ENCODE measurements around the gene GPC6.

Gene GPC6

DNA sequence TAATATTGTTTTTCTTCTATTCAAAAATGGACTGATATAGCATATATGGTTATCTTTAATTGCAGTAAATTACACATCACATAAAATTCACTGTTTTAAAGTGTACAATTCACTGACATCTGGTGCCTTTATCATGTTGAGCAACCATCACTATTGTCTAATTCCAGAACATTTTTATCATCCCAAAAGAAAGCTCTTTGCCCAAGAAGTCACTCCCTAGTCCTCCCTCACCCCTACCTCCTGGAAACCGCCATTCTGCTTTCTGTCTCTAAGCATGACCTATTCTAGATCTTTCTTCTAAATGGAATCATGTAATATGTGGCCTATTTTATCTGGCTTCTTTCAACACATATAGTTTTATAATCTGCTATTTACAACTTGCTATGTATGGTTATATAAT is 727.2 kb downstream of the GPC6 start:
- peaks cover 4% of the 10 kb centered on the region for H3K4me1 Mint-ChIP-seq
- H3K4me3 Mint-ChIP-seq, result no peak overlapping the region
- no peak overlapping the region for H3K27ac Mint-ChIP-seq
- no peaks in the 10 kb centered on the region for H3K27me3 Mint-ChIP-seq (ENCODE audit: low read depth)
- TF ChIP-seq, protein P1, sequence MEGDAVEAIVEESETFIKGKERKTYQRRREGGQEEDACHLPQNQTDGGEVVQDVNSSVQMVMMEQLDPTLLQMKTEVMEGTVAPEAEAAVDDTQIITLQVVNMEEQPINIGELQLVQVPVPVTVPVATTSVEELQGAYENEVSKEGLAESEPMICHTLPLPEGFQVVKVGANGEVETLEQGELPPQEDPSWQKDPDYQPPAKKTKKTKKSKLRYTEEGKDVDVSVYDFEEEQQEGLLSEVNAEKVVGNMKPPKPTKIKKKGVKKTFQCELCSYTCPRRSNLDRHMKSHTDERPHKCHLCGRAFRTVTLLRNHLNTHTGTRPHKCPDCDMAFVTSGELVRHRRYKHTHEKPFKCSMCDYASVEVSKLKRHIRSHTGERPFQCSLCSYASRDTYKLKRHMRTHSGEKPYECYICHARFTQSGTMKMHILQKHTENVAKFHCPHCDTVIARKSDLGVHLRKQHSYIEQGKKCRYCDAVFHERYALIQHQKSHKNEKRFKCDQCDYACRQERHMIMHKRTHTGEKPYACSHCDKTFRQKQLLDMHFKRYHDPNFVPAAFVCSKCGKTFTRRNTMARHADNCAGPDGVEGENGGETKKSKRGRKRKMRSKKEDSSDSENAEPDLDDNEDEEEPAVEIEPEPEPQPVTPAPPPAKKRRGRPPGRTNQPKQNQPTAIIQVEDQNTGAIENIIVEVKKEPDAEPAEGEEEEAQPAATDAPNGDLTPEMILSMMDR (IDR thresholded peaks at IDR 0.05; ENCODE audit: unreplicated experiment in 3 of 3), result no peak
- peaks cover 3% of the 10 kb centered on the region for H3K9me3 Mint-ChIP-seq
- H3K36me3 Mint-ChIP-seq (ENCODE audit: low read depth), result no peaks in the 10 kb centered on the region

GRCh38 chr13:93955904-93956303 is 729.3 kb downstream of the GPC6 start:
- peaks cover 4% of the 10 kb centered on the region for H3K36me3 Mint-ChIP-seq (ENCODE audit: low read depth)
- no peaks in the 10 kb centered on the region for H3K27me3 Mint-ChIP-seq (ENCODE audit: low read depth)
- TF ChIP-seq, protein P1 (IDR thresholded peaks at IDR 0.05; ENCODE audit: unreplicated experiment in 3 of 3), result no peak
- H3K9me3 Mint-ChIP-seq, result peaks cover 10% of the 10 kb centered on the region
- no peak overlapping the region for H3K27ac Mint-ChIP-seq
- no peak overlapping the region for H3K4me3 Mint-ChIP-seq
- peaks cover 4% of the 10 kb centered on the region for H3K4me1 Mint-ChIP-seq

- TF ChIP-seq, protein P1 (IDR thresholded peaks at IDR 0.05; ENCODE audit: unreplicated experiment in 3 of 3), result no peak
- peaks cover 10% of the 10 kb centered on the region for H3K9me3 Mint-ChIP-seq
- peaks cover 4% of the 10 kb centered on the region for H3K4me1 Mint-ChIP-seq
- no peaks in the 10 kb centered on the region for H3K27me3 Mint-ChIP-seq (ENCODE audit: low read depth)
- no peak overlapping the region for H3K27ac Mint-ChIP-seq
- H3K36me3 Mint-ChIP-seq (ENCODE audit: low read depth), result peaks cover 4% of the 10 kb centered on the region
- H3K4me3 Mint-ChIP-seq, result no peak overlapping the region
Observed at GRCh38 chr13:93956426-93956825, 729.8 kb downstream of the GPC6 start.

DNA sequence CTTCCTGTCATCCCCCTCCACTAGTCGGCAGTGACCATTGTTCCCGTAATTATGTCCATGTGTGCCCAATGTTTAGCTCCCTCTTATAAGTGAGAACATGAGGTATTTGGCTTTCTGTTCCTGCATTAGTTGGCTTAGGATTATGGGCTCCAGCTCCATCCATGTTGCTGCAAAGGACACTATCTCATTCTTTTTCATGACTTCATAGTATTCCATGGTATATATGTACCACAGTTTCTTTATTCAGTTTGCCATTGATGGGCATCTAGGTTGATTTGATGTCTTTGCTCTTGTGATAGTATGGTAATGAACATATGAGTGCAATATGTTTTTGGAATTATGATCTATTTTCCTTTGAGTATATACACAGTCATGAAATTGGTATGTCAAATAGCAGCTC is 730.8 kb downstream of the GPC6 start:
- H3K4me1 Mint-ChIP-seq, result peaks cover 4% of the 10 kb centered on the region
- peaks cover 10% of the 10 kb centered on the region for H3K9me3 Mint-ChIP-seq
- no peak overlapping the region for H3K4me3 Mint-ChIP-seq
- H3K27me3 Mint-ChIP-seq (ENCODE audit: low read depth), result no peaks in the 10 kb centered on the region
- peaks cover 4% of the 10 kb centered on the region for H3K36me3 Mint-ChIP-seq (ENCODE audit: low read depth)
- TF ChIP-seq, protein P1 (IDR thresholded peaks at IDR 0.05; ENCODE audit: unreplicated experiment in 3 of 3), result no peak
- H3K27ac Mint-ChIP-seq, result no peak overlapping the region

DNA sequence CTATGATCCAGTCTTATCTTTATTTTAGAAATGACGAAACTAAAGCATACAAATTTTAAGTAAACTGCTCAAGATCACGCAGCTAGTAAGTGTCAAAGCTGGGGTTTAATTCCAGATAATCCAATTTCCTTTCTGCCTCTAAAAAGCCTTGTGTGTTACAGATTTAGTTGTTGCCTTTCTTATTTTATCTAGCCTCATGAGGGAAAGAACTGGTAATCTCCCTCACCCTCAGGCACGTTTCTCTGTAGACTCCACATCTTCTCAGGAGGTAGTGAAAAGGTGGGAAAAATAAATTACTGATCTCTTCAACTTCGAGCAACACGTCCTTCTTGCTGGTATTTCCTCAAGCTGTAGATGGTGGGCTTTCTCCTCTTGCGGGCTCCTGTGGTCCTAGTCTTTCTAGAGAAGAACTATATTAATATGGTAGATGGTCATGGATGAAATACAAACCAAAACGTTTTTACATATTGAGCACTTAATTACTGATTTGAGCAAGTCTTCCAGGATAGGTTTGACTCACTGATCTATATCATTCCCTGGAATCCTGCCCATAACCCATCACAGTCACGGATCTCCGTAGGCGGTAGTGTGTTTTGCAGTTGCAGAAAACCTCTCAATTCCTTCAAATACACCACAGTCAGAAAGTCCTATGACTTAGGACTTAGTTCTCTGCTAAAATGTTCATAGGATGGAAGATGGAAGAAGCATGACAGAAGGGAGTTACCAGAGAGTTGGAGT is 733.4 kb downstream of the GPC6 start:
- peaks cover 4% of the 10 kb centered on the region for H3K36me3 Mint-ChIP-seq (ENCODE audit: low read depth)
- H3K27me3 Mint-ChIP-seq (ENCODE audit: low read depth), result no peaks in the 10 kb centered on the region
- H3K4me1 Mint-ChIP-seq, result peaks cover 4% of the 10 kb centered on the region
- no peak overlapping the region for H3K4me3 Mint-ChIP-seq
- H3K9me3 Mint-ChIP-seq, result peaks cover 10% of the 10 kb centered on the region
- TF ChIP-seq, protein P1 (IDR thresholded peaks at IDR 0.05; ENCODE audit: unreplicated experiment in 3 of 3), result no peak
- H3K27ac Mint-ChIP-seq, result no peak overlapping the region
